AG09309 (cell line): ENCODE data around the gene ALOX5AP.

Experiments
- DNase-seq: peaks from one replicate; pipeline ENCODE4 v3.0.0-alpha.2; 2010; ENCODE audit warnings: low read depth
- H3K4me3 ChIP-seq: 2 replicates; pipeline ENCODE4 v1.5.1; 2011; ENCODE audit warnings: mild to moderate bottlenecking, low read depth, low read length, moderate library complexity; ENCODE audit not compliant: control insufficient read depth
- TF ChIP-seq, protein P1 (sequence below): IDR thresholded peaks from 2 replicates; pipeline ENCODE4 v1.5.1; 2011; ENCODE audit warnings: mild to moderate bottlenecking, low read depth, low read length, inconsistent platforms; ENCODE audit not compliant: insufficient read depth, control insufficient read depth; ENCODE audit errors: missing control alignments

Gene ALOX5AP

DNA sequence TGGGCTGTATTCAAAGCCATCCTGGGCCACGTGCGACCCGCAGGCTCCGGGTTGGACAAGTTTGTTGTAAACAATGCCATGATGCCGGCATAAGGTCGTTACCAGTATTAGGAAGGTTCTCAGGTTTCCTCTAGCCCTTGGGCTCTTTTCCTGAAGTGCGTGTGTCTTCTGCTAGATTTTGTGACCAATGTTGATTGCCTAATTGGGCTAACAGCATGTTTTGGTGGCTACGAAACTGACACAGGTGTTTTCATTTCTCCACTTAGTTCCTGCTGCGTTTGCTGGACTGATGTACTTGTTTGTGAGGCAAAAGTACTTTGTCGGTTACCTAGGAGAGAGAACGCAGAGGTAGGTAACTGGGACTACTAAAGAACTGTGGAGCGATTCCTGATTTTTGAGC is 20.3 kb downstream of the ALOX5AP start:
- TF ChIP-seq, protein P1, sequence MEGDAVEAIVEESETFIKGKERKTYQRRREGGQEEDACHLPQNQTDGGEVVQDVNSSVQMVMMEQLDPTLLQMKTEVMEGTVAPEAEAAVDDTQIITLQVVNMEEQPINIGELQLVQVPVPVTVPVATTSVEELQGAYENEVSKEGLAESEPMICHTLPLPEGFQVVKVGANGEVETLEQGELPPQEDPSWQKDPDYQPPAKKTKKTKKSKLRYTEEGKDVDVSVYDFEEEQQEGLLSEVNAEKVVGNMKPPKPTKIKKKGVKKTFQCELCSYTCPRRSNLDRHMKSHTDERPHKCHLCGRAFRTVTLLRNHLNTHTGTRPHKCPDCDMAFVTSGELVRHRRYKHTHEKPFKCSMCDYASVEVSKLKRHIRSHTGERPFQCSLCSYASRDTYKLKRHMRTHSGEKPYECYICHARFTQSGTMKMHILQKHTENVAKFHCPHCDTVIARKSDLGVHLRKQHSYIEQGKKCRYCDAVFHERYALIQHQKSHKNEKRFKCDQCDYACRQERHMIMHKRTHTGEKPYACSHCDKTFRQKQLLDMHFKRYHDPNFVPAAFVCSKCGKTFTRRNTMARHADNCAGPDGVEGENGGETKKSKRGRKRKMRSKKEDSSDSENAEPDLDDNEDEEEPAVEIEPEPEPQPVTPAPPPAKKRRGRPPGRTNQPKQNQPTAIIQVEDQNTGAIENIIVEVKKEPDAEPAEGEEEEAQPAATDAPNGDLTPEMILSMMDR: no peak
- DNase-seq: no peak
- H3K4me3 ChIP-seq: no peak overlapping the region

DNA sequence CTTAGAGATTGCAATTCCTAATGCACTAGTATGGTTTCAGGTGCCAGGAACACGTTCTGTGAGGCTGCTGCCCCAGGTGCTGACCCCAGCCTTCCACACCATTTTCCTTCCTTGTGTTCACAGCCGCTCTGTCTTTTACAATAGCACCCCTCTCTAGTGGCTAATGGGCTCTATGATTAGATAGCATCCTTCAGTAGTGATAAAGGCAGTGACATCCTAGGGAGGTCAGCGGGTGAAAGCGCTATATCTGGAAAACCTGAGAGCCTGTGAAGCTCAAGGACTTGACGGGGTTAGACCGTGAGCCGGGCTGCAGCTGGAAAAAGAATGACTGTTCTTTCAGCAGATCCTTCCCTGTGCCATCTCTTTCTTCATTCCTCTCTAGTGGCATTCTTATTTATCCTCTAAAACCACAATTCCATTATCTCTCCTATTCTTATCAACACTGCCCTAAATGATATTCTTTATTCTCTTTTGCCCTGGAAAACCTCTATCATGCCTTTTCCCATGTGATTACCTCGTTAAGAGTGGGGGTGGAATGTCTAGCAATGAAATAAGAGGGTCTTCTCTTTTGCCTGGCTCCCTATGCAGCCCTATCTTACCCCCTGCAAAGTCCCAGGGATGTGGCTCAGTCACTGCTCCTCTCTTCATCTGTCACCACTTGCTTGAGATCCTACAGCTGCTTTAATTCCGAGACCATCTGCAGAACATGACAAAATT is 21.8 kb downstream of the ALOX5AP start:
- DNase-seq: no peak
- H3K4me3 ChIP-seq: no peak overlapping the region
- TF ChIP-seq, protein P1: no peak

DNA sequence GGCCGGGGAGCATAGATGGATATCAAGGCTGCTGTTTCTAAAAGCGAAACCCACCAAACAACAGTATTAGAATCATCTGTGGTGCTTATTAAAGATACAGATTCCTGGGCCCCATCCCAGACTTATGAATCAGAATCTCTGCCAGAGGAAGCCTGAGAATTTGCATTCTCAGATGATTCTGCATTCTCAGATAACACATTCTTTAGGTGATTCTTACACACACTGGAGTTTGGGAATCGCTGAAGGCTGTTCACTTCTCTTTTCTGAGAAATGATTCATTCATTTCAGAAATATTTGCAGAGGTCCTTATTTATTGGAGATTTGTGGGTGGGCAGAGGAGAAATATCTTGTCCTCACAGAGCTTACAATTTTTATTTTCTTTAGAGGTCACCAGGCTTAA is 24.4 kb downstream of the ALOX5AP start:
- H3K4me3 ChIP-seq: no peak overlapping the region
- no peak for DNase-seq
- TF ChIP-seq, protein P1: no peak

DNA sequence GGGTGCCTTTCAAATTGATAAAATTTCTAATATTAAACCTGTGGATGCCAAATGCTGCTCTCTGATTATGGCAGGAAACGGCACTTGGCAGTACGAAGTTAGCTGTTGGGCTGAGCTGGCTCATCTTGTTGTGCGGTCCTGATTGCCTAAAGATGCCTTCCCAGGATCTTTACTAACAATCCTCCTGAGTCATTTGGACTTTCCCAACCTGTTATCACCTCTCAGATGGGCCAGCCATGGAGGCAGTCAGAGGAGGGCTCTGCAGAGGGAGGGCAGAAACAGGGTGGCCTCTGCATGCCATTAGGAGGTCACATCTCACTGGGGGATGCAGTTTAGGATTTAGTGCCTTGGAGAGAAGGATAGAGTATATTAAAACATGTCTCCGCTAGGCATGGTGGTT is 27.3 kb downstream of the ALOX5AP start:
- H3K4me3 ChIP-seq: no peak overlapping the region
- TF ChIP-seq, protein P1: no peak
- DNase-seq: no peak

DNA sequence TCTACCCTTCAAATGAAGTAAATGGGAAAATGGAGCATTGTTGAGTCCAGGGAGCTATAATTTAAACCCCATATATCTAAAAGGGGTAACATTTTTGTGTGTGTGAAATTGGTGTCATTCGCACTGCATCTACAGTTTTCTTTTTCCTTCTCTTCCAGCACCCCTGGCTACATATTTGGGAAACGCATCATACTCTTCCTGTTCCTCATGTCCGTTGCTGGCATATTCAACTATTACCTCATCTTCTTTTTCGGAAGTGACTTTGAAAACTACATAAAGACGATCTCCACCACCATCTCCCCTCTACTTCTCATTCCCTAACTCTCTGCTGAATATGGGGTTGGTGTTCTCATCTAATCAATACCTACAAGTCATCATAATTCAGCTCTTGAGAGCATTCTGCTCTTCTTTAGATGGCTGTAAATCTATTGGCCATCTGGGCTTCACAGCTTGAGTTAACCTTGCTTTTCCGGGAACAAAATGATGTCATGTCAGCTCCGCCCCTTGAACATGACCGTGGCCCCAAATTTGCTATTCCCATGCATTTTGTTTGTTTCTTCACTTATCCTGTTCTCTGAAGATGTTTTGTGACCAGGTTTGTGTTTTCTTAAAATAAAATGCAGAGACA is 28.6 kb downstream of the ALOX5AP start:
- TF ChIP-seq, protein P1: no peak
- no peak for DNase-seq
- no peak overlapping the region for H3K4me3 ChIP-seq

DNA sequence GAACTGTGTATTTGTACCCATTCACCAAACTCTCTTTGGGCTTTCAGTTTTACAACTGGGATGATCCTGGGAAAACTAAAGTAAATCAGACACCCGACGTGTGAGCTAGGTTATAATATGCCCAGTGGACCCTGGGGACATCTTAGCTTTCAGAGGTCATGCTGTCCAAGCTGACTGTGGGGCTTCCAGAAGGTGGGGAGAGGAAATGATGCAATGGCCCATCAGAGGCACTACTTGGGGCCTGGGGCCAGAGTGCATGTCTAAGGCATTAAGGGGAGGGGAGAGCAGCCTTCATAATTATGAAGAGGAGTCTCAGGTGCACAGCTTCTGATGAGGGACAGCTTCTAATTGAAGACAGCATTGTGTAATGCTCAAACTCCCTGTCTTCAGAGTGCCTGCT is 30.9 kb downstream of the ALOX5AP start:
- no peak for DNase-seq
- no peak overlapping the region for H3K4me3 ChIP-seq
- TF ChIP-seq, protein P1: no peak
